Thymus (tissue), 11 donors: ENCODE results near the gene PRDM15. TPM values are rescaled to one million over a fixed set of nuclear protein-coding genes. Genes with fewer than 3 reads are reported as not detected.

Experiments used
- DNase-seq, 9 donors: peaks; one replicate each; pipeline ENCODE4 v3.0.0-alpha.2; 2013; ENCODE audit warnings: low spot score in 9 of 9, low read depth in 6 of 9, missing footprints in 1 of 9
- H3K27ac ChIP-seq, 2 donors: one replicate each; pipeline ENCODE4 v1.5.1; 2013; ENCODE audit warnings: control low read depth in 1 of 2, low read depth in 1 of 2, low read length in 1 of 2, mild to moderate bottlenecking in 1 of 2, moderate library complexity in 1 of 2
- H3K27me3 ChIP-seq, 2 donors: one replicate each; pipeline ENCODE4 v1.5.1; 2013; ENCODE audit warnings: low read length in 1 of 2; ENCODE audit not compliant: control insufficient read depth in 2 of 2, insufficient read depth in 1 of 2
- H3K36me3 ChIP-seq, 2 donors: one replicate each; pipeline ENCODE4 v1.5.1; 2013; ENCODE audit warnings: low read length in 1 of 2, mild to moderate bottlenecking in 1 of 2, moderate library complexity in 1 of 2; ENCODE audit not compliant: control insufficient read depth in 2 of 2, insufficient read depth in 2 of 2
- H3K4me1 ChIP-seq, 2 donors: one replicate each; pipeline ENCODE4 v1.5.1; 2013; ENCODE audit warnings: low read length in 2 of 2; ENCODE audit not compliant: control insufficient read depth in 2 of 2, insufficient read depth in 2 of 2
- H3K4me3 ChIP-seq, 2 donors: one replicate each; pipeline ENCODE4 v1.5.1; 2013; ENCODE audit warnings: low read length in 2 of 2, control low read depth in 1 of 2, mild to moderate bottlenecking in 1 of 2
- H3K9me3 ChIP-seq, 2 donors: one replicate each; pipeline ENCODE4 v1.5.1; 2013; ENCODE audit warnings: low read length in 1 of 2, mild to moderate bottlenecking in 1 of 2; ENCODE audit not compliant: control insufficient read depth in 2 of 2, insufficient read depth in 1 of 2
- WGBS: extraction: QIAGEN DNeasy Blood & Tissue Kit; methylation state at CpG from one replicate; pipeline ENCODE4 v1.1.7; 2013; 5-methylcytosine and 5-hydroxymethylcytosine counted together
- polyA plus RNA-seq: library from polyadenylated mRNA; stranded (reverse); fragments of 200-250 nt; gene quantifications from one replicate; pipeline ENCODE4 v1.2.3, GENCODE V29; 2013
- total RNA-seq: library from RNA; stranded (reverse); fragments of 120-200 nt; gene quantifications from one replicate; pipeline ENCODE4 v1.2.4, GENCODE V29; 2013
- donor health status: healthy.

PRDM15 gene
- total and polyA plus RNA-seq, 2 donors: 4.0 to 6.1 TPM

GRCh38 chr21:41827951-41828883 is 50.9 kb downstream of the PRDM15 start:
- no peak for DNase-seq
- peaks cover 17 to 40% of the 10 kb centered on the region in 2 donors for H3K36me3 ChIP-seq
- WGBS: 97% methylated on average over 42 of the region's 42 CpGs

GRCh38 chr21:41825881-41826280 is 53.3 kb downstream of the PRDM15 start:
- H3K36me3 ChIP-seq: peaks cover 21 to 36% of the 10 kb centered on the region in 2 donors
- 98% methylated on average over 16 of the region's 16 CpGs for WGBS
- no peak for DNase-seq
- H3K27ac ChIP-seq: no peak overlapping the region
- H3K27me3 ChIP-seq: no peaks in the 10 kb centered on the region
- no peak overlapping the region for H3K4me3 ChIP-seq
- H3K4me1 ChIP-seq: peaks cover 3 to 17% of the 10 kb centered on the region in 2 donors
- H3K9me3 ChIP-seq: no peaks in the 10 kb centered on the region

More at GRCh38 chr21:41827951-41828883, 50.9 kb downstream of the PRDM15 start:
- H3K4me3 ChIP-seq: no peak overlapping the region
- no peaks in the 10 kb centered on the region for H3K9me3 ChIP-seq
- no peak overlapping the region for H3K27ac ChIP-seq
- no peaks in the 10 kb centered on the region for H3K27me3 ChIP-seq
- H3K4me1 ChIP-seq: peaks cover 3 to 12% of the 10 kb centered on the region in 2 donors

- H3K27ac ChIP-seq: no peak overlapping the region
- H3K27me3 ChIP-seq: no peaks in the 10 kb centered on the region
- H3K9me3 ChIP-seq: no peaks in the 10 kb centered on the region
- WGBS: 91% methylated on average over 15 of the region's 15 CpGs
- peaks cover 21 to 42% of the 10 kb centered on the region in 2 donors for H3K36me3 ChIP-seq
- peaks cover 3 to 17% of the 10 kb centered on the region in 2 donors for H3K4me1 ChIP-seq
- H3K4me3 ChIP-seq: no peak overlapping the region
- DNase-seq: no peak
Observed at GRCh38 chr21:41825216-41825615, 53.9 kb downstream of the PRDM15 start.

- Histone ChIP-seq H3K36me3 (peaks cover 22 to 46% of the 10 kb centered on the region in 2 donors), H3K27me3 (no peaks in the 10 kb centered on the region), H3K4me3 (no peak overlapping the region), H3K4me1 (peaks cover 3 to 17% of the 10 kb centered on the region in 2 donors), H3K27ac (no peak overlapping the region), H3K9me3 (no peaks in the 10 kb centered on the region)
- DNase-seq: no peak
- WGBS: 94% methylated on average over 22 of the region's 22 CpGs
Observed at GRCh38 chr21:41824466-41825207, 54.5 kb downstream of the PRDM15 start.

GRCh38 chr21:41823906-41824305 is 55.2 kb downstream of the PRDM15 start:
- DNase-seq: no peak
- Histone ChIP-seq H3K27ac (peak overlapping the region in 1 of 2 donors; percentile 19), H3K36me3 (peaks cover 24 to 49% of the 10 kb centered on the region in 2 donors), H3K4me1 (peaks cover 3 to 17% of the 10 kb centered on the region in 2 donors), H3K4me3 (no peak overlapping the region), H3K27me3 (no peaks in the 10 kb centered on the region), H3K9me3 (no peaks in the 10 kb centered on the region)
- 94% methylated on average over 12 of the region's 12 CpGs for WGBS

GRCh38 chr21:41823166-41823565 is 56.0 kb downstream of the PRDM15 start:
- H3K36me3 ChIP-seq: peaks cover 24 to 45% of the 10 kb centered on the region in 2 donors
- no peaks in the 10 kb centered on the region for H3K9me3 ChIP-seq
- no peak overlapping the region for H3K4me3 ChIP-seq
- peaks cover 7 to 17% of the 10 kb centered on the region in 2 donors for H3K4me1 ChIP-seq
- DNase-seq: peak in 6 of 9 donors; percentile 19 to 57 (median 48)
- H3K27ac ChIP-seq: no peak overlapping the region
- H3K27me3 ChIP-seq: no peaks in the 10 kb centered on the region
- 46% methylated on average over 21 of the region's 21 CpGs for WGBS

- Histone ChIP-seq H3K4me1 (peaks cover 12 to 18% of the 10 kb centered on the region in 2 donors), H3K27ac (no peak overlapping the region), H3K4me3 (no peak overlapping the region), H3K27me3 (no peaks in the 10 kb centered on the region), H3K9me3 (no peaks in the 10 kb centered on the region), H3K36me3 (peaks cover 24 to 35% of the 10 kb centered on the region in 2 donors)
- 97% methylated on average over 32 of the region's 32 CpGs for WGBS
- no peak for DNase-seq
Observed at GRCh38 chr21:41821756-41822431, 57.2 kb downstream of the PRDM15 start.

GRCh38 chr21:41821081-41821755 is 57.9 kb downstream of the PRDM15 start:
- Histone ChIP-seq H3K36me3 (peaks cover 22 to 35% of the 10 kb centered on the region in 2 donors), H3K27me3 (no peaks in the 10 kb centered on the region), H3K9me3 (no peaks in the 10 kb centered on the region), H3K27ac (no peak overlapping the region), H3K4me1 (peaks cover 19 to 21% of the 10 kb centered on the region in 2 donors), H3K4me3 (no peak overlapping the region)
- 93% methylated on average over 21 of the region's 21 CpGs for WGBS
- DNase-seq: no peak
